ENCODE results near the gene CDK14. TPM values are rescaled to one million over a fixed set of nuclear protein-coding genes. Genes with fewer than 3 reads are reported as not detected.

CDK14 gene
- total RNA-seq, 4 donors from 2014 or later = 3.5 to 5.1 (median 3.9) TPM

GRCh38 chr7:90850066-90850465 lies 253.9 kb downstream of the CDK14 start:
- Histone ChIP-seq H3K4me3 (no peak overlapping the region), H3K27ac (no peak overlapping the region), H3K9me3 (no peaks in the 10 kb centered on the region), H3K27me3 (no peaks in the 10 kb centered on the region), H3K36me3 (no peaks in the 10 kb centered on the region), H3K4me1 (no peaks in the 10 kb centered on the region)
- DNase-seq (ENCODE audit: low spot score in 2 of 2) = no peak
- TF ChIP-seq POLR2A (IDR thresholded peaks at IDR 0.05) (no peak), POLR2AphosphoS5 (IDR thresholded peaks at IDR 0.05) (no peak), CTCF (IDR thresholded peaks at IDR 0.05) (no peak), EP300 (IDR thresholded peaks at IDR 0.05) (no peak)
- 87% methylated on average over 1 of the region's 1 CpG for WGBS

GRCh38 chr7:90850471-90850870 lies 254.3 kb downstream of the CDK14 start:
- Histone ChIP-seq H3K27ac (no peak overlapping the region), H3K4me1 (no peaks in the 10 kb centered on the region), H3K27me3 (no peaks in the 10 kb centered on the region), H3K4me3 (no peak overlapping the region), H3K9me3 (no peaks in the 10 kb centered on the region), H3K36me3 (no peaks in the 10 kb centered on the region)
- 80% methylated on average over 2 of the region's 2 CpGs for WGBS
- TF ChIP-seq POLR2A (IDR thresholded peaks at IDR 0.05) (no peak), CTCF (IDR thresholded peaks at IDR 0.05) (no peak), POLR2AphosphoS5 (IDR thresholded peaks at IDR 0.05) (no peak), EP300 (IDR thresholded peaks at IDR 0.05) (no peak)
- no peak for DNase-seq (ENCODE audit: low spot score in 2 of 2)

- Histone ChIP-seq H3K4me3 (no peak overlapping the region), H3K36me3 (no peaks in the 10 kb centered on the region), H3K27ac (no peak overlapping the region), H3K9me3 (no peaks in the 10 kb centered on the region), H3K27me3 (no peaks in the 10 kb centered on the region), H3K4me1 (no peaks in the 10 kb centered on the region)
- no peak for DNase-seq (ENCODE audit: low spot score in 2 of 2)
- no peak for TF ChIP-seq POLR2A (IDR thresholded peaks at IDR 0.05)
- no peak for TF ChIP-seq POLR2AphosphoS5 (IDR thresholded peaks at IDR 0.05)
- TF ChIP-seq CTCF (IDR thresholded peaks at IDR 0.05) = no peak
- TF ChIP-seq EP300 (IDR thresholded peaks at IDR 0.05) = no peak
- WGBS = 88% methylated on average over 2 of the region's 2 CpGs
Measured at GRCh38 chr7:90853205-90853604, 257.1 kb downstream of the CDK14 start.

GRCh38 chr7:90856351-90857070 lies 260.4 kb downstream of the CDK14 start:
- no peaks in the 10 kb centered on the region for H3K9me3 ChIP-seq
- DNase-seq (ENCODE audit: low spot score in 2 of 2) = no peak
- TF ChIP-seq CTCF (IDR thresholded peaks at IDR 0.05) = no peak
- TF ChIP-seq POLR2AphosphoS5 (IDR thresholded peaks at IDR 0.05) = no peak
- TF ChIP-seq EP300 (IDR thresholded peaks at IDR 0.05) = no peak
- TF ChIP-seq POLR2A (IDR thresholded peaks at IDR 0.05) = no peak
- H3K27me3 ChIP-seq = no peaks in the 10 kb centered on the region
- WGBS = 96% methylated on average over 6 of the region's 6 CpGs
- no peak overlapping the region for H3K27ac ChIP-seq
- no peaks in the 10 kb centered on the region for H3K4me1 ChIP-seq
- H3K4me3 ChIP-seq = no peak overlapping the region
- H3K36me3 ChIP-seq = no peaks in the 10 kb centered on the region

GRCh38 chr7:90857603-90858002 lies 261.5 kb downstream of the CDK14 start:
- H3K9me3 ChIP-seq = no peaks in the 10 kb centered on the region
- no peak for DNase-seq (ENCODE audit: low spot score in 2 of 2)
- no peak overlapping the region for H3K4me3 ChIP-seq
- WGBS = 80% methylated on average over 2 of the region's 2 CpGs
- no peak overlapping the region for H3K27ac ChIP-seq
- no peaks in the 10 kb centered on the region for H3K36me3 ChIP-seq
- H3K4me1 ChIP-seq = no peaks in the 10 kb centered on the region
- H3K27me3 ChIP-seq = no peaks in the 10 kb centered on the region
- no peak for TF ChIP-seq POLR2A (IDR thresholded peaks at IDR 0.05)
- TF ChIP-seq CTCF (IDR thresholded peaks at IDR 0.05) = no peak
- no peak for TF ChIP-seq EP300 (IDR thresholded peaks at IDR 0.05)
- no peak for TF ChIP-seq POLR2AphosphoS5 (IDR thresholded peaks at IDR 0.05)
